HepG2 (cell line): Measurements from ENCODE around the gene PLXNC1. TPM values are rescaled to one million over a fixed set of nuclear protein-coding genes. Genes with fewer than 3 reads are reported as not detected.

ENCODE experiments used
- BRD4 ChIP-seq: sonication (generic); formaldehyde crosslinking; IDR thresholded peaks from 2 replicates; pipeline ENCODE4 v1.4.0; 2020; ENCODE audit warnings: missing genetic modification reagents
- FOXM1 ChIP-seq: sonication (generic); formaldehyde crosslinking; IDR thresholded peaks from 2 replicates; pipeline ENCODE4 v1.5.0; 2020; ENCODE audit warnings: missing genetic modification reagents
- NAIF1 ChIP-seq: sonication (generic); formaldehyde crosslinking; IDR thresholded peaks from 2 replicates; pipeline ENCODE4 v1.5.0; 2020; ENCODE audit warnings: mild to moderate bottlenecking, missing genetic modification reagents, borderline replicate concordance
- PHF8 ChIP-seq: sonication (generic); formaldehyde crosslinking; IDR thresholded peaks from 2 replicates; pipeline ENCODE4 v1.5.0; 2020; ENCODE audit warnings: missing genetic modification reagents
- TGIF2 ChIP-seq: IDR thresholded peaks from 2 replicates; pipeline ENCODE4 v1.6.1; 2016; ENCODE audit warnings: control low read depth, missing compliant biosample characterization
- ZNF510 ChIP-seq: sonication (generic); formaldehyde crosslinking; IDR thresholded peaks from 2 replicates; pipeline ENCODE4 v1.4.0; 2020; ENCODE audit warnings: low read depth, mild to moderate bottlenecking, missing genetic modification reagents
- polyA plus RNA-seq, 8 experiments: library from polyadenylated mRNA; depleted of rRNA in 3 of 8; stranded (reverse) in 7 of 8; unstranded in 1 of 8; fragments of >200 nt; fragmentation: Illumina TruSeq in 4 of 8; extraction: Trizol in 4 of 8; gene quantifications; 2 replicates each; pipeline versions ENCODE4 v1.2.1 to v1.2.3, GENCODE V29; 2011 to 2016; ENCODE audit warnings: low read depth in 4 of 8, missing spikeins in 1 of 8, mixed read lengths in 1 of 8; ENCODE audit not compliant: insufficient read depth in 1 of 8
- total RNA-seq, 5 experiments: library from RNA; depleted of rRNA; stranded (reverse); fragments of >200 nt; fragmentation: Illumina TruSeq; extraction: Trizol; gene quantifications; 2 replicates each; pipeline ENCODE4 v1.2.3, GENCODE V29; 2016; ENCODE audit warnings: low read depth in 1 of 5
- TF ChIP-seq, protein P1 (sequence below): sonication (generic); formaldehyde crosslinking; conservative IDR thresholded peaks from 2 replicates; pipeline ENCODE4 v1.8.0; 2022; ENCODE audit warnings: low read depth, missing genetic modification reagents
- TF ChIP-seq, protein P2 (sequence below): sonication (generic); formaldehyde crosslinking; IDR thresholded peaks from 2 replicates; pipeline ENCODE4 v1.4.0; 2020; ENCODE audit warnings: missing genetic modification reagents
- TF ChIP-seq, protein P3 (sequence below): sonication (generic); formaldehyde crosslinking; IDR thresholded peaks from 2 replicates; pipeline ENCODE4 v1.8.1; 2022; ENCODE audit warnings: low read depth, mild to moderate bottlenecking, missing genetic modification reagents

Gene PLXNC1
- total and polyA plus RNA-seq, 2 of the 13 experiments (the other 11 are each of a cell fraction or from before 2014, with no cell fraction given): 6.6 to 11.2 TPM

DNA sequence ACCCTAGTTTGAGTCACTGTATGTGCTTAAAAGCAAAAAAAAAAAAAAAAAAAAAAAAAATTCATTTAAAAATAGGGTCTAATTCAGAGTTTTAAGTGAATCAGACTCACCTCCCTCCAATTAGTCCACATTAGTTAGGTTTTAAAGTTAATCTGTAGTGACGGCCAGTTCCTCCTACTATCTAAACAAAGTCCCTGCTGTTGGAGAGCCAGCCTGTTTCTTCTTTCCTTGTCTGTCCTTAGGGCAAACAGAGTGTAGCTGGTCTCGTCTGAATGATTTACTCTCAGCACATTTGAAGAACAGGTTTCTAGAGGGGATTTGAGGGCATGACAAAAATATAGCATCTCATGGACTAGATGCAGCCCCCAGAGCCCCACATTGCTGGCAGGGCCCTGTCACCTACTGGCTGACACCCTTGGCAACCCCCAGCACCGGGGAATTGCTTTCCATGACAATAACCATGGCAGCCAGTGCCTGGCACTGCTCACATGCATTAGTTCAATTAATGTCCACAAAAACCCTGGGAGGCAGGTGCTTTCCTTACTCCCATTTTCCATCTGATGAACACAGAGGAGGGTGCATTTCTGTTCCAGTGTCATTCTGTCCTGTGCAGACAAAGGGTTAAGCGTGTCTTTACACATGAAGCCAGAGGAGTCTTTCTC, 138.3 kb downstream of the PLXNC1 start (continued):
- TF ChIP-seq, protein P1, sequence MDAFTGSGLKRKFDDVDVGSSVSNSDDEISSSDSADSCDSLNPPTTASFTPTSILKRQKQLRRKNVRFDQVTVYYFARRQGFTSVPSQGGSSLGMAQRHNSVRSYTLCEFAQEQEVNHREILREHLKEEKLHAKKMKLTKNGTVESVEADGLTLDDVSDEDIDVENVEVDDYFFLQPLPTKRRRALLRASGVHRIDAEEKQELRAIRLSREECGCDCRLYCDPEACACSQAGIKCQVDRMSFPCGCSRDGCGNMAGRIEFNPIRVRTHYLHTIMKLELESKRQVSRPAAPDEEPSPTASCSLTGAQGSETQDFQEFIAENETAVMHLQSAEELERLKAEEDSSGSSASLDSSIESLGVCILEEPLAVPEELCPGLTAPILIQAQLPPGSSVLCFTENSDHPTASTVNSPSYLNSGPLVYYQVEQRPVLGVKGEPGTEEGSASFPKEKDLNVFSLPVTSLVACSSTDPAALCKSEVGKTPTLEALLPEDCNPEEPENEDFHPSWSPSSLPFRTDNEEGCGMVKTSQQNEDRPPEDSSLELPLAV (CRISPR knock-in tag): no peak
- TF ChIP-seq BRD4 (CRISPR knock-in tag) (no peak), NAIF1 (CRISPR knock-in tag) (no peak), FOXM1 (no peak), PHF8 (CRISPR knock-in tag) (no peak), TGIF2 (CRISPR knock-in tag) (no peak), ZNF510 (no peak)
- TF ChIP-seq, protein P2, sequence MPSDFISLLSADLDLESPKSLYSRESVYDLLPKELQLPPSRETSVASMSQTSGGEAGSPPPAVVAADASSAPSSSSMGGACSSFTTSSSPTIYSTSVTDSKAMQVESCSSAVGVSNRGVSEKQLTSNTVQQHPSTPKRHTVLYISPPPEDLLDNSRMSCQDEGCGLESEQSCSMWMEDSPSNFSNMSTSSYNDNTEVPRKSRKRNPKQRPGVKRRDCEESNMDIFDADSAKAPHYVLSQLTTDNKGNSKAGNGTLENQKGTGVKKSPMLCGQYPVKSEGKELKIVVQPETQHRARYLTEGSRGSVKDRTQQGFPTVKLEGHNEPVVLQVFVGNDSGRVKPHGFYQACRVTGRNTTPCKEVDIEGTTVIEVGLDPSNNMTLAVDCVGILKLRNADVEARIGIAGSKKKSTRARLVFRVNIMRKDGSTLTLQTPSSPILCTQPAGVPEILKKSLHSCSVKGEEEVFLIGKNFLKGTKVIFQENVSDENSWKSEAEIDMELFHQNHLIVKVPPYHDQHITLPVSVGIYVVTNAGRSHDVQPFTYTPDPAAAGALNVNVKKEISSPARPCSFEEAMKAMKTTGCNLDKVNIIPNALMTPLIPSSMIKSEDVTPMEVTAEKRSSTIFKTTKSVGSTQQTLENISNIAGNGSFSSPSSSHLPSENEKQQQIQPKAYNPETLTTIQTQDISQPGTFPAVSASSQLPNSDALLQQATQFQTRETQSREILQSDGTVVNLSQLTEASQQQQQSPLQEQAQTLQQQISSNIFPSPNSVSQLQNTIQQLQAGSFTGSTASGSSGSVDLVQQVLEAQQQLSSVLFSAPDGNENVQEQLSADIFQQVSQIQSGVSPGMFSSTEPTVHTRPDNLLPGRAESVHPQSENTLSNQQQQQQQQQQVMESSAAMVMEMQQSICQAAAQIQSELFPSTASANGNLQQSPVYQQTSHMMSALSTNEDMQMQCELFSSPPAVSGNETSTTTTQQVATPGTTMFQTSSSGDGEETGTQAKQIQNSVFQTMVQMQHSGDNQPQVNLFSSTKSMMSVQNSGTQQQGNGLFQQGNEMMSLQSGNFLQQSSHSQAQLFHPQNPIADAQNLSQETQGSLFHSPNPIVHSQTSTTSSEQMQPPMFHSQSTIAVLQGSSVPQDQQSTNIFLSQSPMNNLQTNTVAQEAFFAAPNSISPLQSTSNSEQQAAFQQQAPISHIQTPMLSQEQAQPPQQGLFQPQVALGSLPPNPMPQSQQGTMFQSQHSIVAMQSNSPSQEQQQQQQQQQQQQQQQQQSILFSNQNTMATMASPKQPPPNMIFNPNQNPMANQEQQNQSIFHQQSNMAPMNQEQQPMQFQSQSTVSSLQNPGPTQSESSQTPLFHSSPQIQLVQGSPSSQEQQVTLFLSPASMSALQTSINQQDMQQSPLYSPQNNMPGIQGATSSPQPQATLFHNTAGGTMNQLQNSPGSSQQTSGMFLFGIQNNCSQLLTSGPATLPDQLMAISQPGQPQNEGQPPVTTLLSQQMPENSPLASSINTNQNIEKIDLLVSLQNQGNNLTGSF (CRISPR knock-in tag): no peak
- TF ChIP-seq, protein P3, sequence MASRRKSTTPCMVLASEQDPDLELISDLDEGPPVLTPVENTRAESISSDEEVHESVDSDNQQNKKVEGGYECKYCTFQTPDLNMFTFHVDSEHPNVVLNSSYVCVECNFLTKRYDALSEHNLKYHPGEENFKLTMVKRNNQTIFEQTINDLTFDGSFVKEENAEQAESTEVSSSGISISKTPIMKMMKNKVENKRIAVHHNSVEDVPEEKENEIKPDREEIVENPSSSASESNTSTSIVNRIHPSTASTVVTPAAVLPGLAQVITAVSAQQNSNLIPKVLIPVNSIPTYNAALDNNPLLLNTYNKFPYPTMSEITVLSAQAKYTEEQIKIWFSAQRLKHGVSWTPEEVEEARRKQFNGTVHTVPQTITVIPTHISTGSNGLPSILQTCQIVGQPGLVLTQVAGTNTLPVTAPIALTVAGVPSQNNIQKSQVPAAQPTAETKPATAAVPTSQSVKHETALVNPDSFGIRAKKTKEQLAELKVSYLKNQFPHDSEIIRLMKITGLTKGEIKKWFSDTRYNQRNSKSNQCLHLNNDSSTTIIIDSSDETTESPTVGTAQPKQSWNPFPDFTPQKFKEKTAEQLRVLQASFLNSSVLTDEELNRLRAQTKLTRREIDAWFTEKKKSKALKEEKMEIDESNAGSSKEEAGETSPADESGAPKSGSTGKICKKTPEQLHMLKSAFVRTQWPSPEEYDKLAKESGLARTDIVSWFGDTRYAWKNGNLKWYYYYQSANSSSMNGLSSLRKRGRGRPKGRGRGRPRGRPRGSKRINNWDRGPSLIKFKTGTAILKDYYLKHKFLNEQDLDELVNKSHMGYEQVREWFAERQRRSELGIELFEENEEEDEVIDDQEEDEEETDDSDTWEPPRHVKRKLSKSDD: no peak
